B cell (primary cell): Measurements from ENCODE around the gene ZNF532. TPM values are rescaled to one million over a fixed set of nuclear protein-coding genes. Genes with fewer than 3 reads are reported as not detected.
A peak's percentile ranks its signal among the peaks of the same experiment; 100 is the strongest.

Source experiments
- ATAC-seq: fragments of 200-7000 bp; cut with Tn5 transposase; one replicate; pipeline ENCODE4 v1.10.0; 2021; ENCODE audit warnings: low read depth, mild to moderate bottlenecking, moderate number of reproducible peaks, moderate library complexity
- CTCF ChIA-PET: fragments of 350-600 bp; sonication (Branson Sonifier 250); formaldehyde crosslinking; loops from one replicate; lab custom pipeline; 2021; ENCODE audit warnings: antibody characterized with exemption, inconsistent platforms; lab: Charles Lee
- POLR2A ChIA-PET: fragments of 350-600 bp; sonication (Branson Sonifier 250); formaldehyde crosslinking; loops from one replicate; lab custom pipeline; 2021; ENCODE audit warnings: antibody characterized with exemption; lab: Charles Lee
- DNase-seq: peaks from one replicate; pipeline ENCODE4 v3.0.0; 2013
- H2AFZ ChIP-seq: 2 replicates; pipeline ENCODE4 v1.6.1; 2012; ENCODE audit warnings: mild to moderate bottlenecking, low read depth, low read length; ENCODE audit not compliant: insufficient read depth, poor library complexity, severe bottlenecking
- H3K27ac ChIP-seq, 2 donors: 1 replicate in 1 of 2; 2 replicates in 1 of 2; pipeline ENCODE4 v1.5.1; 2012 to 2013; ENCODE audit warnings: low read length in 2 of 2, mild to moderate bottlenecking in 2 of 2, moderate library complexity in 1 of 2
- H3K27me3 ChIP-seq, 4 experiments: fragments of 200-600 bp in 1 of 4; sonication (generic) in 1 of 4; replicated peaks in 1 of 4; 1 replicate in 2 of 4; 2 replicates in 2 of 4; pipeline versions ENCODE4 v1.6.1 to v1.7.0; 2013 to 2016; ENCODE audit warnings: low read length in 3 of 4, mild to moderate bottlenecking in 2 of 4, mixed read lengths in 1 of 4, moderate library complexity in 1 of 4; ENCODE audit not compliant: insufficient read depth in 4 of 4, control insufficient read depth in 3 of 4; ENCODE audit errors: control extremely low read depth in 1 of 4
- H3K36me3 ChIP-seq, 2 experiments: replicated peaks in 1 of 2; 1 replicate in 1 of 2; 2 replicates in 1 of 2; pipeline versions ENCODE4 v1.6.1 to v1.7.1; 2013; ENCODE audit warnings: low read length in 1 of 2; ENCODE audit not compliant: insufficient read depth in 2 of 2, control insufficient read depth in 1 of 2; ENCODE audit errors: control extremely low read depth in 1 of 2, extremely low read depth in 1 of 2
- H3K4me1 ChIP-seq, 2 donors: fragments of 200-600 bp in 1 of 2; sonication (generic) in 1 of 2; 1 replicate in 1 of 2; 2 replicates in 1 of 2; pipeline versions ENCODE4 v1.5.1 to v1.6.1; 2013 to 2017; ENCODE audit warnings: low read length in 2 of 2; ENCODE audit not compliant: control insufficient read depth in 2 of 2, insufficient read depth in 2 of 2
- H3K4me2 ChIP-seq: replicated peaks from 2 replicates; pipeline ENCODE3; 2012; ENCODE audit warnings: mild to moderate bottlenecking, low read depth, low read length; ENCODE audit not compliant: poor library complexity, severe bottlenecking
- H3K4me3 ChIP-seq, 5 experiments: fragments of 200-600 bp in 1 of 5; sonication (generic) in 1 of 5; 1 replicate in 3 of 5; 2 replicates in 2 of 5; pipeline versions ENCODE4 v1.5.1 to v1.7.0; 2011 to 2016; ENCODE audit warnings: low read length in 4 of 5, mild to moderate bottlenecking in 4 of 5, low read depth in 2 of 5, control low read depth in 1 of 5, moderate library complexity in 1 of 5; ENCODE audit not compliant: insufficient read depth in 1 of 5; ENCODE audit errors: control extremely low read depth in 1 of 5, extremely low read depth in 1 of 5
- H3K79me2 ChIP-seq: fragments of 200-600 bp; sonication (generic); one replicate; pipeline ENCODE4 v1.6.0; 2016; ENCODE audit warnings: low read length; ENCODE audit not compliant: control insufficient read depth, insufficient read depth
- H3K9ac ChIP-seq: fragments of 200-600 bp; sonication (generic); 2 replicates; pipeline ENCODE4 v1.6.1; 2017; ENCODE audit warnings: mild to moderate bottlenecking, low read length, moderate library complexity
- H3K9me3 ChIP-seq, 3 donors: one replicate each; pipeline versions ENCODE4 v1.6.1 to v1.7.1; 2013; ENCODE audit warnings: low read length in 2 of 3; ENCODE audit not compliant: control insufficient read depth in 2 of 3, insufficient read depth in 1 of 3; ENCODE audit errors: control extremely low read depth in 1 of 3
- H4K20me1 ChIP-seq: 2 replicates; pipeline ENCODE4 v1.6.0; 2012; ENCODE audit warnings: mild to moderate bottlenecking, low read length; ENCODE audit not compliant: insufficient read depth, control insufficient read depth, poor library complexity, severe bottlenecking
- H3K27ac Mint-ChIP-seq: one replicate; pipeline ENCODE4 v1.8.0; 2021; ENCODE audit warnings: mixed read lengths
- H3K27me3 Mint-ChIP-seq: one replicate; pipeline ENCODE4 v1.8.0; 2021; ENCODE audit warnings: mixed read lengths
- H3K4me1 Mint-ChIP-seq: one replicate; pipeline ENCODE4 v1.8.0; 2021; ENCODE audit warnings: mixed read lengths
- H3K4me3 Mint-ChIP-seq: one replicate; pipeline ENCODE4 v1.8.0; 2021; ENCODE audit warnings: mixed read lengths
- H3K9me3 Mint-ChIP-seq: one replicate; pipeline ENCODE4 v1.8.0; 2022; ENCODE audit warnings: mixed read lengths; ENCODE audit not compliant: insufficient read depth
- CTCF ChIP-seq: fragments of 200-600 bp; IDR thresholded peaks from one replicate; pipeline ENCODE4 v1.8.0; 2022; ENCODE audit warnings: antibody characterized with exemption, mild to moderate bottlenecking
- EZH2 ChIP-seq: IDR thresholded peaks from 2 replicates; pipeline ENCODE4 v1.6.1; 2012; ENCODE audit warnings: borderline replicate concordance, low read depth, mild to moderate bottlenecking, moderate library complexity, low read length; ENCODE audit not compliant: insufficient read depth, poor library complexity, severe bottlenecking
- WGBS: methylation state at CpG from one replicate; pipeline ENCODE4 v1.1.5; 2013; ENCODE audit warnings: missing lambda C conversion rate; ENCODE audit not compliant: insufficient coverage; 5-methylcytosine and 5-hydroxymethylcytosine counted together
- intact Hi-C: fragments of 100-400 bp; cut with micrococcal nuclease; formaldehyde crosslinking; loops from one replicate; pipeline ENCODE4 v1.10.0; 2022
- polyA plus RNA-seq: library from polyadenylated mRNA; depleted of rRNA; stranded (reverse); fragments of >200 nt; gene quantifications from 2 replicates; pipeline ENCODE4 v1.2.3, GENCODE V29; 2012
- total RNA-seq, 2 donors: library from RNA; stranded (reverse); fragments of 120-200 nt in 1 of 2; gene quantifications; 1 replicate in 1 of 2; 2 replicates in 1 of 2; pipeline versions ENCODE4 v1.2.3 to v1.2.4, GENCODE V29; 2013 to 2022

Gene ZNF532
- total and polyA plus RNA-seq, 2 donors (not counting 1 experiment from before 2014, with no cell fraction given) = 58.2 to 104 TPM

- peaks cover 8% of the 10 kb centered on the region for H3K79me2 ChIP-seq
- H3K4me1 Mint-ChIP-seq = peaks cover 41% of the 10 kb centered on the region
- CTCF ChIA-PET = interaction anchor here (1.9 kb wide), 1 partner anchor 82 kb away, joined by 4 read pairs; no protein-coding TSS in a partner anchor
- peak overlapping the region; percentile 77 for H3K9ac ChIP-seq
- DNase-seq (peak; percentile 77), ATAC-seq (peak; percentile 67)
- peak overlapping the region; percentile 90 for H3K4me2 ChIP-seq
- peak overlapping the region; percentile 83 for H3K4me3 Mint-ChIP-seq
- H3K27me3 Mint-ChIP-seq = no peaks in the 10 kb centered on the region
- peak overlapping the region in 4 of 5 experiments; percentile 26 to 57 (median 52) for H3K4me3 ChIP-seq
- H2AFZ ChIP-seq = peak overlapping the region; percentile 82
- H3K9me3 ChIP-seq = peaks cover 0 to 6% (median 0%) of the 10 kb centered on the region in 3 donors
- peak overlapping the region; percentile 91 for H3K27ac Mint-ChIP-seq
- WGBS = 1% methylated on average over 64 of the region's 72 CpGs
- H3K4me1 ChIP-seq = peaks cover 20 to 24% of the 10 kb centered on the region in 2 donors
- H3K36me3 ChIP-seq = peaks cover 0 to 23% of the 10 kb centered on the region in 2 experiments
- intact Hi-C loops = loop anchor here (1.0 to 10.0 kb wide), 5 partner anchors 33 to 275 kb away; partner anchors contain the start of gene SEC11C
- POLR2A ChIA-PET = interaction anchor here (0.6 to 1.5 kb wide), 3 partner anchors 32 to 145 kb away, joined by 6 to 22 read pairs (median 6); no protein-coding TSS in a partner anchor
- no peaks in the 10 kb centered on the region for H4K20me1 ChIP-seq
- H3K9me3 Mint-ChIP-seq = peaks cover 5% of the 10 kb centered on the region
- peak overlapping the region; percentile 38 to 81 for H3K27ac ChIP-seq
- TF ChIP-seq EZH2 (no peak), CTCF (no peak)
- H3K27me3 ChIP-seq = no peaks in the 10 kb centered on the region
Measured at GRCh38 chr18:58863539-58864145, 1.0 kb upstream of the ZNF532 start.
